HG03378 (cell line): ENCODE measurements around the gene TMEM242.
"Not testable (repeated sequence)": the region's sequence is repeated elsewhere in the genome, so short reads cannot be mapped to it uniquely, and the experiment has no call there.

Experiments used
- ATAC-seq: cut with Tn5 transposase; IDR thresholded peaks from one replicate; pipeline ENCODE4 v1.9.1; 2021; ENCODE audit warnings: mild to moderate bottlenecking, moderate library complexity; ENCODE audit not compliant: unreplicated experiment

TMEM242 gene

GRCh38 chr6:157323255-157323965 is at the start of gene TMEM242:
TMEM242 (minus strand) TSS chr6:157323519; CDS start chr6:157323499, 20 bp downstream.
- ATAC-seq: peak; percentile 87

DNA sequence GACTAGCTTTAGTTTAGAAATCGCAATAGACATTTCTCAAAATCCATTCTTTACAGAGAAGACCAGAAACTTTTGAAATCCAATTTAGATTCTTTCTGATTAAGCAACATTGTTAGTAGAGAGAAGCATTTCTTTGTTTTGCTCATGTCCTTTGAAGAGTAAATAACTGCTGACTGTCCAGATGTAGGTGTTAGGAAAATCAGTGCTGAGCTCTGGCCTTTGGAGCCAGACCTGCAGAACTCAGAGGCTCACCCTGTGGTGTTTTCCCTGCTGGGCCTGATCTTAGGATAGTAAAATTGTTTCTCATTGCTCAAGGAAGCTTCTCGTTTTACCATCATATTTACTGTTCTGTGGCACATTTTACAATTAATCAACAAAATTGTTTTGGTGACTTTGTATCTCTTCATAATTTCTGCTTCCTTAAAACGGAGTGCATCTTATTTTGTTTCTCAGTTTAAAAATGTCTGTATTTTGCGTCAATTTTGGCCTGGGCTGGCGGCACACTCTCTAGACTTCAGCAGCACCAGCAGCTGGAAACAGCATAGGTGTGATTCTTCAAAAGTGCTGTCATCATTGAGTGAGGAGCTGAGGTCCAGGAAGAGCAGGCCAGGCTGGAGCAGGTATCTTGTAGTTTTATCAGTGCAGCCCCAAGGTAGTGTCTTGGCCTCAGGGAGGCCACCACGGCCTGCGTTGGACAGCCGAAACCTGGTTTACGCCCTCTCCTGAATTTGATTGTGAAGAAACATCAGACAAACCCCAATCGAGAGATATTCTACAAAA is 49.4 kb upstream of the TMEM242 start:
- ATAC-seq: no peak

GRCh38 chr6:157370755-157371154 is 47.4 kb upstream of the TMEM242 start:
- ATAC-seq: no peak

DNA sequence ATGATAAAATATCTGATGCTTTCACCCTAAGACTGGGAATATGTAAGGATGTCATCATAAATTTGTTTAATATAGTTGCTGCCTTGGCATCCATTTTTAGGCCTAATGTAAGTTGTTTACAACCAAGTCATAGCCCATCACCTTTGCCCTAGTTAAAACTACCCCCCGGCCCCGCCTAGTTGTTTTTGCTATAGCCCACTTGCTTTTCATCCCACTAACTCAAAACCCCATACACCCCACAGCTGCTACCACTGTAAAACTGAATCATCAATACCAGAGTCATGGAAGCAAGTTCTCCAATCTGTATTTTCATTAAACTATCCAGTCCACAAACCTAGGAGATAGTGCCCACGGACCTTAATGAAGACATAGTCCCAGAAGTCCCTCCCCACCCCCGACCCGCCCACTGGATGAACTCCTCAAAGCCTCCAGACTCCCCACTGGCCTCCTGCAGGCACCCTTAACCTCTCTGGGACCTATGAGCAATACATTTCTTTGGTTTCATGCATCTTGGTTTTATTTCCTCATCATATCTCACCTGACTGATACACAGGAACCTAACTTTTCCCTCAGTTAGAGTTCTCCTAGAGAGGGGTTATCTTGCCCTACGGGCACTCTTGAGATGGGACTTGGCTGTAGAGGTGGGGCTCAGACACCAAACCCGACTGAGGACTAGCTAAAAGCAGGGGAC is 45.2 kb upstream of the TMEM242 start:
- ATAC-seq: no peak

DNA sequence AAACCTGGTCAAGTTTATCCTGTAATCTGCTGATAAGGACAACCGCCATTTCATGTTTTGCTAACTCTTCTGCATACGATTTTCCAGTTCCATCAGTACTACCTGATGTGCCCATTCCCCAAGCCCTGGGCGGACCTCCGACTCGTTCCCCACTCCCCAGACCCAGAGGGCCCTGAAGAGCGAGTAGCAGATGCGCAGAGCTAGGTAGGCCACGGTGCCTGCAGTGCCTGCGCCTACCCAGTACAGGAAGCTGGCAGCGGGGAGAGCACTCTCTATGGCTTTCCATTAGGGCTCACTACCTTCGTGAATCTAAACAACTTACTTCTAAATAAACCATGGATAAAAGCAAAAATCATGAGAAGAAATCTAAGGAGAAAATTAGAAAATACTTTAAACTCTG is 43.3 kb upstream of the TMEM242 start:
- no peak for ATAC-seq

GRCh38 chr6:157364705-157365104 is 41.4 kb upstream of the TMEM242 start:
- ATAC-seq: no peak

DNA sequence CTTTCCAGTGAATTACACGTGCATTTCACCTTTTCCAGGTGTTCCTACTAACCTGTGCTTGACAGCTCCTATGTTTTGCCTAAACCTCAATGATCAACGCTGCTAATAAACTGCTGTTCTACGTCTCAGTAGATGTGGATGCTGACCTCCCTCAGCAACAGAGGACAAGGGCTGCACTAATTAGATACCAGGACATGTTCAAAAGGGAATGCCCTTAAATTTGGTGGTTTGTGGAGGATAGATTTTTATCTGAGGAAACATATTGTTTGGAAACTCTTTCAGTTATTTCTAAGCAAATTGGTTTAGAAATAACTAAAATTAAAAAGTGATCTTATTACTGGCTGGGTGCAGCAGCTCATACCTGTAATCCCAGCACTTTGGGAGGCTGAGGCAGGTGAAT is 38.6 kb upstream of the TMEM242 start:
- no peak for ATAC-seq

DNA sequence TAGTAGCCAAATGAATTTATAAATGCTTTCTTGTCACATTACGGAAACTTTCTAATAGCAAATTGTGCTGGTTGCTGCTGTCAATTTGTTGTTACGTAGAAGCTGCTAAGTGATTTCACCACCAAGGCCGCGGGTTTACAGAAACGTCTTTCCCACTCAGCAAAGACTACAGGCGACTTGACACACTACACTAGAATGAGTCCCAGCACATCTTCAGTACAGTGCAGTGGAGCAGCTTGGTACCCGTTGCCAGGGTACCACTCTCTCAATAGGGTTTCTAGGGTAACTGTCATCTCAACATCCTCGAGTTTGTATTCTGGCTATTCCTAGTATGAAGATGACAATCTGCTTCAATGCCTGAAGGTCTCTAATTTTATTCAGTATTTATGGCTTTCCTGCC is 35.0 kb upstream of the TMEM242 start:
- ATAC-seq: no peak

- no peak for ATAC-seq
These were observed 23.1 kb upstream of the TMEM242 start for GRCh38 chr6:157346373-157346772.

DNA sequence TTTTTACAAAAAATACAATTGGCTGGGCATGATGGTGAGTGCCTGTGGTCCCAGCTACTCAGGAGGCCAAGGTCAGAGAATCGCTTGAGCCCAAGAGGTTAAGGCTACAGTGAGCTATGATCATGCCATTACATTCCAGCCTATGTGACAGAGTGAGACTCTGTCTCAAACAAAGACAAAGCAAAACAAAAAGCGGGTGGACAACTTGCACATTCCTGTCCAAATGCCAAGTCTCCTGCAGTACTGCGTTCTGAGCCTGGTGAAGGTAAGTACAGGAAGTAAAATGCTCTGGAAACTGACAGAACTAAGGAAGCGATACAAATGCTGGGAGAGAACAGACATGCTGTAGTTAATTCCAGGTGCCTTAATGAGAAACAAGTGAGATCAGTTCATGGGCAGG is 20.4 kb upstream of the TMEM242 start:
- ATAC-seq: no peak

DNA sequence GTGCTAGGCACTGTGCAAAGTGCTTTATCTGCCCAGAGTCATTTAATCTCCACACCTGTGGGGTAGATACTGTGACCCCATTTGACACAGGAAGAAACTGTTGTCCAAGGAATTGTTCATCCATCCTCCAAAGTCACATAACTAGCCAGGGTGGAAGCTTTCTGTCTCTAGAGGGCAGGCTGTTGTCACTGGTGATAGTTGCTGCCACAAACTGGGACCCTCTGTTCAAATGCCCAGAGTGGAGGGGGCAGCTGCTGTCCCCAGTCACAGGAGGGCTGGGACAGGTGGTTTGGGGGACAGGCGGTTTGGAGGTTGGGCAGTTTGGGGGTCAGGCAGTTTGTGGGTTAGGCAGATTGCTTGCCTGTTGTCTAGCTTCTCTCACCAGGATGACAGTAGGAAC is 16.1 kb upstream of the TMEM242 start:
- no peak for ATAC-seq

DNA sequence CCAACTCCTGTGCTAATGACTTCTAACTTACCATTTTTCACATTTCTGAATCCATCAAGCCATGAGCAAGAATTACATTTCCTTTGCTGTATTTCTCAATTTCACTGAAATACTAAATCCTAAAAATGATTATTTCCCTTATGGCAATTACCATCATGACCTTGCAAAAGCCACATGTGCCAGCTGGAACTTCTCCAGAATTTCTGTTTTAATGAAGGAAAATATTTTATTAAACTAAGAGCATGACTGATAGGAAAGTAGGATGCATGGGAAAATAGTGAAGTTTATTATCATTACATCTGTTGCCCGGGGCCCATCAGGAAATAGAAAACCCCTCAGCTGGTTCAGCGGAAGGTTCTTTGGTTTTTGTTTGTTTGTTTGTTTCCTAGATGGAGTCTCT is 14.4 kb upstream of the TMEM242 start:
- no peak for ATAC-seq

DNA sequence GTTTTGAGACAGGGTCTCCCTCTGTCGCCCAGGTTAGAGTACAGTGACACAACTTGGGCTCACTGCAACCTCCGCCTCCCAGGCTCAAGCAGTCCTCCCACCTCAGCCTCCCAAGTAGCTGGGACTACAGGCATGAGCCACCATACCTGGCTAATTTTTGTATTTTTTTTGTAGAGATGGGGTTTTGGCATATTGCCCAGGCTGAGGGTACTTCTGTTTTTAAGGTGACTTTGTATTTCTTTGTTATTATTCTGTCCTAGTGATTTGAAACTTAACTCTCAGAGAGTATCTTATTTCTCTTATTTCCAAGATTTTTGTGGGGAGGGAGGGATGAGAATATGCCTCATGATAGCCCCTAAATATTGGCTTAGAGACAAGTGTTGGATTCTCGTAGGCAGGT is 14.0 kb upstream of the TMEM242 start:
- ATAC-seq: not testable (repeated sequence)

DNA sequence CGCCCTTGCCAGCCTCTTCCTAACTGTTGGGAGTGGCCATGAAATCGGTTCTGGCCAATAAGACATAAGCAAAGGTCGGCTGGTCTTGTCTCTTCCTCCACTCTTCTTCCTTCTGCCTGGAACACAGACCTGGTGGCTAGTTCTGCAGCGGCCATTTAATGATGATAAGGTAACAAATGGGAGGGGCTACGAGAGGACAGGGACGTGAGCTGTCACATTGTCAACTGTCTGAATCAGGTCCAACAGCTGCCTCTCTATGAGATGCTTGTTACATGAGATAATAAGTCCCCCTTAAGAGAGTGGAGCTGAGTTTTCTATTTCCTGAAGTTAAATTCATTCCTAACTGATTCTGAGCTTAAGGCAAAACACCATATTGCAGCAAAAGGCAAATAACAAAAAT is 12.5 kb upstream of the TMEM242 start:
- ATAC-seq: no peak

GRCh38 chr6:157333956-157334355 is 10.6 kb upstream of the TMEM242 start:
- ATAC-seq: no peak

GRCh38 chr6:157333537-157333936 is 10.2 kb upstream of the TMEM242 start:
- no peak for ATAC-seq

DNA sequence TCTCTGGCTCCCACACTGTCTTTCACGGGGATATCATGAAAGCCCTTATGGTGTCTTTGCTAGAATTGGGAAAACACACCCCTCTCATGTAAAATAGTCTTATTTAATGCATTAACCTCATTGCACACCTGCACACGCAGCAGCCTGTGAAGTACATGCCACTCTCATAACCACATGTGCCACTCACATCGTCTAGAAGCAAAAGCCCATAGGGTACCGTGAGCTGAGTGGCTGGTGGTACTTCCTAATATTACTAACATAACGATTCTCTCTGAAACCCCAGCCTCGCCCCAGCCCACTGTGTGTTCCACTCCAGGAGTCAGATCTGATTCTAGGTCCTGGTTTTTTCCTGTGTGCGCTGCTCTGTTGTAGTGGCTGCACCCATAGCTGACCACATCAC is 9.5 kb upstream of the TMEM242 start:
- ATAC-seq: no peak

- ATAC-seq: no peak
These were observed 7.5 kb upstream of the TMEM242 start for GRCh38 chr6:157330831-157331230.

- ATAC-seq: no peak
These were observed 6.5 kb upstream of the TMEM242 start for GRCh38 chr6:157329829-157330228.

- ATAC-seq: no peak
These were observed 4.9 kb upstream of the TMEM242 start for GRCh38 chr6:157328108-157328692.

DNA sequence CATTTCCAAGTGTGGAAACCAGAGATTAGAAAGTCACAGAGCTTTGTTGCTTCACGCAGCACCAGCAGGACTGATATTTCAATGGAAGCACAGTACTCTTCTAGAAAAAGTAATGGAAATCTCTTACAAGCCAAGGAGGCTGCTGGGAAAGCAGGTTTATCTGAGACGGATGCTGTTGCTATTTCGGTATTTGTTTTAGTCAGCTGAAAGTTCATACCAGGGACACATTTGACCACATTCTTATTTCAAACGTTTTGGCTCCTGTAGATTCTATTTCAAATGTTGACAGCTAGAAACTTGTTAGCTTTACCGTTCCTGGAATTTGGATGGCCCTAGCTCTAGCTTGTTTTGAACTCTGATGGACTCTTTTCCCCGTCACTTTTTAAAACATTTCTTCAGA is 3.7 kb upstream of the TMEM242 start:
- peak; percentile 35 for ATAC-seq
